ENCODE measurements around the gene CCDC122.

The CCDC122 gene

GRCh38 chr13:43802511-43802910, 77.0 kb downstream of the CCDC122 start:
- Histone ChIP-seq H3K36me3 (replicated peaks in 1 of 2; ENCODE audit: control insufficient read depth in 2 of 2, insufficient read depth in 2 of 2, low read length in 2 of 2) (no peaks in the 10 kb centered on the region), H3K23ac (ENCODE audit: low read depth, low read length, poor library complexity) (no peak overlapping the region), H3K79me1 (ENCODE audit: low read depth, low read length) (no peaks in the 10 kb centered on the region), H3K4me1 (ENCODE audit: control insufficient read depth in 2 of 2, insufficient read depth in 1 of 2, low read depth in 1 of 2, low read length in 2 of 2) (peaks cover 0 to 3% of the 10 kb centered on the region in 2 donors), H2AK5ac (ENCODE audit: low read depth, low read length) (no peak overlapping the region), H3K18ac (ENCODE audit: low read length) (no peak overlapping the region), H3K4me3 (ENCODE audit: low read length in 2 of 2) (no peak overlapping the region), H2BK12ac (ENCODE audit: low read length) (no peak overlapping the region), H2BK5ac (ENCODE audit: low read length) (no peak overlapping the region), H3K14ac (ENCODE audit: low read length) (no peak overlapping the region), H2BK120ac (ENCODE audit: low read depth, low read length) (no peak overlapping the region), H2AFZ (ENCODE audit: low read length) (no peak overlapping the region), H3K27ac (replicated peaks; ENCODE audit: low read length) (no peak overlapping the region), H2BK15ac (ENCODE audit: low read length) (no peak overlapping the region), H3K4ac (ENCODE audit: low read length) (no peak overlapping the region), H3K9ac (ENCODE audit: low read depth, low read length, poor library complexity) (no peak overlapping the region), H4K91ac (ENCODE audit: low read depth, low read length, poor library complexity) (no peak overlapping the region), H3K27me3 (ENCODE audit: control insufficient read depth in 3 of 3, insufficient read depth in 3 of 3, low read depth in 1 of 3, low read length in 3 of 3) (no peaks in the 10 kb centered on the region), H3K4me2 (ENCODE audit: insufficient read depth, low read length, poor library complexity, severe bottlenecking) (no peak overlapping the region), H3K9me3 (replicated peaks in 1 of 2; ENCODE audit: control insufficient read depth in 2 of 2, insufficient read depth in 1 of 2, low read depth in 1 of 2, low read length in 2 of 2) (no peaks in the 10 kb centered on the region), H4K8ac (ENCODE audit: low read depth, low read length) (no peak overlapping the region)
- DNase-seq (ENCODE audit: low spot score), result no peak

- Histone ChIP-seq H2BK12ac (ENCODE audit: low read length) (no peak overlapping the region), H2AK5ac (ENCODE audit: low read depth, low read length) (no peak overlapping the region), H2BK15ac (ENCODE audit: low read length) (no peak overlapping the region), H3K36me3 (replicated peaks in 1 of 2; ENCODE audit: control insufficient read depth in 2 of 2, insufficient read depth in 2 of 2, low read length in 2 of 2) (no peaks in the 10 kb centered on the region), H3K4me3 (ENCODE audit: low read length in 2 of 2) (no peak overlapping the region), H3K9me3 (replicated peaks in 1 of 2; ENCODE audit: control insufficient read depth in 2 of 2, insufficient read depth in 1 of 2, low read depth in 1 of 2, low read length in 2 of 2) (no peaks in the 10 kb centered on the region), H2BK5ac (ENCODE audit: low read length) (no peak overlapping the region), H3K23ac (ENCODE audit: low read depth, low read length, poor library complexity) (no peak overlapping the region), H4K8ac (ENCODE audit: low read depth, low read length) (no peak overlapping the region), H3K14ac (ENCODE audit: low read length) (no peak overlapping the region), H3K4ac (ENCODE audit: low read length) (no peak overlapping the region), H4K91ac (ENCODE audit: low read depth, low read length, poor library complexity) (no peak overlapping the region), H3K9ac (ENCODE audit: low read depth, low read length, poor library complexity) (no peak overlapping the region), H2BK120ac (ENCODE audit: low read depth, low read length) (no peak overlapping the region), H3K4me1 (ENCODE audit: control insufficient read depth in 2 of 2, insufficient read depth in 1 of 2, low read depth in 1 of 2, low read length in 2 of 2) (peaks cover 0 to 3% of the 10 kb centered on the region in 2 donors), H3K79me1 (ENCODE audit: low read depth, low read length) (no peaks in the 10 kb centered on the region), H3K18ac (ENCODE audit: low read length) (no peak overlapping the region), H3K27ac (replicated peaks; ENCODE audit: low read length) (no peak overlapping the region), H3K4me2 (ENCODE audit: insufficient read depth, low read length, poor library complexity, severe bottlenecking) (no peak overlapping the region), H3K27me3 (ENCODE audit: control insufficient read depth in 3 of 3, insufficient read depth in 3 of 3, low read depth in 1 of 3, low read length in 3 of 3) (no peaks in the 10 kb centered on the region), H2AFZ (ENCODE audit: low read length) (no peak overlapping the region)
- no peak for DNase-seq (ENCODE audit: low spot score)
- WGBS, 2 donors (ENCODE audit: extremely low coverage in 2 of 2, insufficient read length in 2 of 2, insufficient replicate concordance in 1 of 2), result no CpG with 5 or more reads among the region's 3 CpGs
Measured at GRCh38 chr13:43800828-43801227, 78.7 kb downstream of the CCDC122 start.

GRCh38 chr13:43799191-43799590, 80.3 kb downstream of the CCDC122 start:
- H3K23ac ChIP-seq (ENCODE audit: low read depth, low read length, poor library complexity), result no peak overlapping the region
- H3K4ac ChIP-seq (ENCODE audit: low read length), result no peak overlapping the region
- H3K27ac ChIP-seq (replicated peaks; ENCODE audit: low read length), result no peak overlapping the region
- no peaks in the 10 kb centered on the region for H3K27me3 ChIP-seq (ENCODE audit: control insufficient read depth in 3 of 3, insufficient read depth in 3 of 3, low read depth in 1 of 3, low read length in 3 of 3)
- H3K36me3 ChIP-seq (replicated peaks in 1 of 2; ENCODE audit: control insufficient read depth in 2 of 2, insufficient read depth in 2 of 2, low read length in 2 of 2), result no peaks in the 10 kb centered on the region
- H2AK5ac ChIP-seq (ENCODE audit: low read depth, low read length), result no peak overlapping the region
- H2AFZ ChIP-seq (ENCODE audit: low read length), result no peak overlapping the region
- H3K4me3 ChIP-seq (ENCODE audit: low read length in 2 of 2), result no peak overlapping the region
- H4K91ac ChIP-seq (ENCODE audit: low read depth, low read length, poor library complexity), result no peak overlapping the region
- H2BK15ac ChIP-seq (ENCODE audit: low read length), result no peak overlapping the region
- H3K9me3 ChIP-seq (replicated peaks in 1 of 2; ENCODE audit: control insufficient read depth in 2 of 2, insufficient read depth in 1 of 2, low read depth in 1 of 2, low read length in 2 of 2), result no peaks in the 10 kb centered on the region
- no peaks in the 10 kb centered on the region for H3K79me1 ChIP-seq (ENCODE audit: low read depth, low read length)
- no CpG with 5 or more reads among the region's 4 CpGs for WGBS, 2 donors (ENCODE audit: extremely low coverage in 2 of 2, insufficient read length in 2 of 2, insufficient replicate concordance in 1 of 2)
- H2BK5ac ChIP-seq (ENCODE audit: low read length), result no peak overlapping the region
- DNase-seq (ENCODE audit: low spot score), result no peak
- H3K18ac ChIP-seq (ENCODE audit: low read length), result no peak overlapping the region
- H3K4me2 ChIP-seq (ENCODE audit: insufficient read depth, low read length, poor library complexity, severe bottlenecking), result no peak overlapping the region
- H3K4me1 ChIP-seq (ENCODE audit: control insufficient read depth in 2 of 2, insufficient read depth in 1 of 2, low read depth in 1 of 2, low read length in 2 of 2), result peaks cover 0 to 1% of the 10 kb centered on the region in 2 donors
- no peak overlapping the region for H2BK120ac ChIP-seq (ENCODE audit: low read depth, low read length)
- no peak overlapping the region for H3K14ac ChIP-seq (ENCODE audit: low read length)
- no peak overlapping the region for H3K9ac ChIP-seq (ENCODE audit: low read depth, low read length, poor library complexity)
- no peak overlapping the region for H2BK12ac ChIP-seq (ENCODE audit: low read length)
- no peak overlapping the region for H4K8ac ChIP-seq (ENCODE audit: low read depth, low read length)

GRCh38 chr13:43797869-43798268, 81.7 kb downstream of the CCDC122 start:
- H3K27ac ChIP-seq (replicated peaks; ENCODE audit: low read length), result no peak overlapping the region
- H3K4ac ChIP-seq (ENCODE audit: low read length), result no peak overlapping the region
- no peak overlapping the region for H3K14ac ChIP-seq (ENCODE audit: low read length)
- DNase-seq (ENCODE audit: low spot score), result no peak
- no peak overlapping the region for H2AK5ac ChIP-seq (ENCODE audit: low read depth, low read length)
- no peaks in the 10 kb centered on the region for H3K27me3 ChIP-seq (ENCODE audit: control insufficient read depth in 3 of 3, insufficient read depth in 3 of 3, low read depth in 1 of 3, low read length in 3 of 3)
- H3K4me3 ChIP-seq (ENCODE audit: low read length in 2 of 2), result no peak overlapping the region
- no CpG with 5 or more reads among the region's 3 CpGs for WGBS, 2 donors (ENCODE audit: extremely low coverage in 2 of 2, insufficient read length in 2 of 2, insufficient replicate concordance in 1 of 2)
- H3K79me1 ChIP-seq (ENCODE audit: low read depth, low read length), result no peaks in the 10 kb centered on the region
- H3K9ac ChIP-seq (ENCODE audit: low read depth, low read length, poor library complexity), result no peak overlapping the region
- H4K91ac ChIP-seq (ENCODE audit: low read depth, low read length, poor library complexity), result no peak overlapping the region
- no peak overlapping the region for H2BK120ac ChIP-seq (ENCODE audit: low read depth, low read length)
- H3K4me1 ChIP-seq (ENCODE audit: control insufficient read depth in 2 of 2, insufficient read depth in 1 of 2, low read depth in 1 of 2, low read length in 2 of 2), result no peaks in the 10 kb centered on the region
- no peak overlapping the region for H4K8ac ChIP-seq (ENCODE audit: low read depth, low read length)
- H3K36me3 ChIP-seq (replicated peaks in 1 of 2; ENCODE audit: control insufficient read depth in 2 of 2, insufficient read depth in 2 of 2, low read length in 2 of 2), result no peaks in the 10 kb centered on the region
- H2BK15ac ChIP-seq (ENCODE audit: low read length), result no peak overlapping the region
- H2AFZ ChIP-seq (ENCODE audit: low read length), result no peak overlapping the region
- no peak overlapping the region for H3K18ac ChIP-seq (ENCODE audit: low read length)
- no peak overlapping the region for H3K23ac ChIP-seq (ENCODE audit: low read depth, low read length, poor library complexity)
- no peak overlapping the region for H2BK12ac ChIP-seq (ENCODE audit: low read length)
- no peak overlapping the region for H2BK5ac ChIP-seq (ENCODE audit: low read length)
- H3K9me3 ChIP-seq (replicated peaks in 1 of 2; ENCODE audit: control insufficient read depth in 2 of 2, insufficient read depth in 1 of 2, low read depth in 1 of 2, low read length in 2 of 2), result no peaks in the 10 kb centered on the region
- no peak overlapping the region for H3K4me2 ChIP-seq (ENCODE audit: insufficient read depth, low read length, poor library complexity, severe bottlenecking)

All from neuronal stem cell (in vitro differentiated cells).